KG1 (cell line): Measurements from ENCODE around the gene KHDC4.
"Not testable (repeated sequence)": the region's sequence is repeated elsewhere in the genome, so short reads cannot be mapped to it uniquely, and the experiment has no call there.

Experiments used
- DNase-seq: peaks from one replicate; lab custom pipeline; 2025; lab: John Stamatoyannopoulos, UW

The KHDC4 gene

GRCh38 chr1:155900161-155900560 is 34.1 kb downstream of the KHDC4 start:
- DNase-seq: no peak

DNA sequence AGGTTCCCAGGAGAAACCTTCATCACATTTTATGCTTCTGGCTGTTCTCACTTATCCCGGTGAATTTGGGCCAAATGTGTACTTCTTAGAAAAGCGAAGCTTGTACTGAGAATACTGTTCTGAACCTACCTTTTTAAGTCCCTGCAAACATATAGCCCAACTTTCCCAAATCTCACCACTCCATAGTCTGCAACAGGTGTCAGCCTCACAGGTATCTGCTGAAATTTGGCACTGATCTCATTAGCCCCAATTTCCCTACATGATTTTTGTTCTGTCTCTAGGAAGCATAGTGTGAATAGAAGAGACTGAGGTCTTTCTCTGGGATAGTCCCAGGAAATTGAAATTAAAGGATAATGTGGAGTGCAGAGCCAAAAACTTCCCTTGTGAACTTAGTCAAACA is 34.5 kb downstream of the KHDC4 start:
- DNase-seq: no peak

GRCh38 chr1:155898888-155899287 is 35.3 kb downstream of the KHDC4 start:
- DNase-seq: no peak

DNA sequence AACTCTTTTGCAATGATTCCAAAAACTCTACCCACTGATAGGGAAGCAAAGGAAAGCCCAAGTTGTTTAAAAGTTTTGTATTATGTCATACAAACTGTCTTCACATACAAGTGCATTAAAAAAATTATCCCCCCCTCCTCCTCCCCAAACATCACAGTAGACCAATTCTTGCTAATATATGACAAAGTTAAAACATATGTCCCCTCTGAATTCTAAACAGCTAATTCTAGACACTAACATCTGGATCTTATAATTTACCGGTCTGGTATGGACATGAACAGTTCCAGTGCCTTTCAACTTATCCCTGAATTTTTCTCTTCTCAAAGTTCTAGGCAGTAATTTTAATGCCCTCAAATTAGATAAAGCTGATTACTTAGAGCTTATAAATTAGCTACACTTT is 36.5 kb downstream of the KHDC4 start:
- DNase-seq: no peak

- not testable (repeated sequence) for DNase-seq
Measured at GRCh38 chr1:155896476-155896875, 37.7 kb downstream of the KHDC4 start.

DNA sequence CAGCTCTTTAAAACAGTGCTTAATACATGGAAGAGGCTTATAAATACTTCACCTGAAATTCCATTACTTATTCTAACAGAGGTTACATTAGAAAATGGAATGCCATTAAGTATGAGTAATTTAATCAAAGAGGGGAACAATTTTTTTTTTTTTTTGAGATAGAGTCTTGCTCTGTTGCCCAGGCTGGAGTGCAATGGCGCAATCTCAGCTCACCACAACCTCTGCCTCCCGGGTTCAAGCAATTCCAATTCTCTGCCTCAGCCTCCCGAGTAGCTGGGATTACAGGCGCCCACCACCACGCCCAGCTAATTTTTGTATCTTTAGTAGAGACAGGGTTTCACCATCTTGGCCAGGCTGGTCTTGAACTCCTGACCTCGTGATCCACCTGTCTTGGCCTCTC is 38.6 kb downstream of the KHDC4 start:
- not testable (repeated sequence) for DNase-seq

GRCh38 chr1:155893389-155894142 is 40.6 kb downstream of the KHDC4 start:
- no peak for DNase-seq

- no peak for DNase-seq
Measured at GRCh38 chr1:155892796-155893195, 41.4 kb downstream of the KHDC4 start.

DNA sequence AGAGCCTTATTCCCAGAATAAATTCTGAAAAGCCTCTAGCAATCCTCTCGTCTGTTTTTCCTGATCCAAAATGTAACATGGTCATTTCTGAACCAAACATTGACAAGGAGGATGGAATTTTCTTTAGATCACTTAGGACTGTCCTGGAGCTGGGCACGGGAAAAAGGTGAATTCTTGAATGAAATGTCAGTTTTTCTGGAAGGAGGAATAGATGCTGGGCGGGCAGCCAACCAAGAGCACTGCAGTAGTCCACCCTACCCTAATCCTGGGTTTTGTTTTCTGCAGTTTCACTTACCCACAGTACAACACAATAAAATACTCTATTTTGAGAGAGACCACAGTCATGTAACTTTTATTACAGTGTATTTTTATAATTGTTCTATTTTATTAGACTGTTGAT is 44.0 kb downstream of the KHDC4 start:
- DNase-seq: no peak

DNA sequence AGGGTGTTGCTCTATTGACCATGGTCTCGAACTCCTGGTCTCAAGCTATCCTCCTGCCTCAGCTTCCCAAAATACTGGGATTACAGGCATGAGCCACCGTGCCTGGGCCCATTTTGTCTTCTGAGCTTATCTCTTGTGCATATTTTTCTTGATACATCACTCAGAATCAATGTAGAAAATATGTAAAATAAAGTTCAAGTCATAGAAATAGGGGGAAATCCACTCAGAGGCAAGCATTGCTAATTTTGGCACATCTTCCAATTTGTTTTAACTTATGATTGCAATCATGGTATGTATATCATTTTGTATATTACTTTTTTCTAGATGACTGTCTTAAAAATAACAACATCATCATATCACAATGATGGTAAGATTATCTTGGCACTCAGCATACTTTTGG is 44.6 kb downstream of the KHDC4 start:
- DNase-seq: no peak

GRCh38 chr1:155888481-155888880 is 45.7 kb downstream of the KHDC4 start:
- no peak for DNase-seq

DNA sequence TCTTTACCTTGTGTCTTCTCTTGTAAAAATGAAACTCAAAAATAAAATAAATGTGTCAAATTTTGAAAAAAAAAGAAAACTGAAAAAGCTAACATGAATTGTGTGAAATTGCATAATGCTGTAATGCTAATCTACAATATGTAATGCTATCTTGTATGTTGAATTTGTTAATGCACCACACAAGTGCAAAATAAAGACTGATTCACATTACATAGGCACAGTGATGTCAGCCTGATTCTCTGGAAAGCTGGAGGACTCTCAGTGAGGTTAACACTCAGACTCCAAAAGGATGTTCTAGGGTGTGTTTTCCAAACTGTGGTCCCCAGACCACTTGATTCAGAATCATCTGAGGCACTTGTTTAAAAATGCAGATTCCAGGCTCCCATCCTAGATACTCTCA is 49.2 kb downstream of the KHDC4 start:
- no peak for DNase-seq

DNA sequence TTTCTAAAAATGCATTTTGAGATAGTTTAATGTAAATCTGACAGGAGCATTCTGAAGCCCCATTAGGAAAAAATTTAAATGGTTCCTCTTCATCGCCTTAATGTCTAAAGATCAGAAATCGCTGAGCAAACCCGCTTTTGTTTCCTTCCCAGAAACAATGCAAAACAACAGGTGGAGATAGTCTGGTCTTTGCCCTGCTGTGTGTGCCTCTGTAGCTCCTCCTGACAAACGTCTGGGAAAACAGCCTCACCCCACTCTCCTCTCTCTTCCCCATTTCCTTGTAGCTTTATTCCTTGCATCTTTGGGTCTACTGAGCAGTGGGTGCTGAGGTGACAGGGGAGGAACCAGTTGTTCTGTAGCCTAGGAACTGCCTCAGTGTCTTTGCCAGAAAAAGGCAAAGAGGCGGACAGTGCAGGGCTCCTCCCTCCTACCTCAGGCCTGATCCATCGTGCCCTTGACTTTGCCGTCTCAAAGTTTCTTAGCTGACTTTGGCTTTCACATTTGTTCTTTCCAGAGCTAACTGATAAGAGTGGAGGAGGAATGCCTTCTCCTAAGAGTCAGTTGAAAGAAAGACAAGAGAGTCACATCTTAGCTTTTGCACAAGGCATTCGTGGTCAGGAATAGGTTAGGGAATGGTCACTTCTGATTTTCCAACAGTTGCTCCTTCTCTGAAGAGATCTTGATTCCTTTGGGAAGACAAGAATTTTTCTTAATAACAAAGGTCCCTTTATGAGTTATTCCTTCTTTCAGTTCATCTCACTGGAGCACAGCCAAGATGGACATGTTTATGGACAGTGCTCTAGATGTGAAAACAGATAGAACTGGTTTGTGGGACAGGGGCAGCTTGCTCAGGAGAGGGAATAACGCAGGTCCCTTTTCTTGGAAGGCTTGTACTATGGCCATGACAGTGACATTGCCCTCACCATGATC is 49.9 kb downstream of the KHDC4 start:
- no peak for DNase-seq

DNA sequence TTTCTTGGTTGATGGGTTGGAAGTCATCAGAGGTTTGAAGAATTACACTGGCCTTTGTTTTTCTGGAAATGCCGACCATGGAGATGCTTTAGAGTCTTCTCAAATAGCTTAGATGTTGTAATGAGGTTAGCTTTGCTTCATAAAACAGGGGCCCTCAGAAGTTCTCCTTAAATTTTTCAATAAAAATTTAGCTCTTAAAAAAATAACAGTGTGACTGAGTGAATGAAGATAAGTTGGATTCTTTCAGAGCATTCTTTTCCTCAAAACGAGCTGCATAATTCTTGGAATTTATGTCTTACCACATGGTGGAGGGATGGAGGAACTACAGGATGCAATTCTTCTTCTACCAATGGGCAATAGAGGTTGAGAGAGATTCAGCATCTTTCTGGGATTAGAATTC is 51.4 kb downstream of the KHDC4 start:
- DNase-seq: no peak

GRCh38 chr1:155882235-155882634 is 52.0 kb downstream of the KHDC4 start:
- no peak for DNase-seq

- DNase-seq: no peak
Measured at GRCh38 chr1:155880950-155881349, 53.3 kb downstream of the KHDC4 start.

DNA sequence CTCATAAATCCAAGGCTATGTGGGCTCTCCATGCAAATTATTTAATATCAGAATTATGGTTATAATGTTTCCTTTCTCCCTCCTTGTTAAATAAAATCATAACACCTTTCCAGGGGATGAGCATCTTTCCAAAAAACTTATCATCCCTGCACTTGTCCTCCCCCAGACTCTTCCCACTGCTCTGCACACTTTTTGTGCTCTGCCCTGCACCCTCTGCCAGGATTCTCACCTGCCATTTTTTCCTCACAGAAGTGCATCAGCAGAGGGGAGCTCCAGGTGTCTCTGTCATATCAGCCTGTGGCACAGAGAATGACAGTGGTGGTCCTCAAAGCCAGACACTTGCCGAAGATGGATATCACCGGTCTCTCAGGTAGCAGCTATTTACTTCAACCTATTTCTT is 54.0 kb downstream of the KHDC4 start:
- DNase-seq: no peak

DNA sequence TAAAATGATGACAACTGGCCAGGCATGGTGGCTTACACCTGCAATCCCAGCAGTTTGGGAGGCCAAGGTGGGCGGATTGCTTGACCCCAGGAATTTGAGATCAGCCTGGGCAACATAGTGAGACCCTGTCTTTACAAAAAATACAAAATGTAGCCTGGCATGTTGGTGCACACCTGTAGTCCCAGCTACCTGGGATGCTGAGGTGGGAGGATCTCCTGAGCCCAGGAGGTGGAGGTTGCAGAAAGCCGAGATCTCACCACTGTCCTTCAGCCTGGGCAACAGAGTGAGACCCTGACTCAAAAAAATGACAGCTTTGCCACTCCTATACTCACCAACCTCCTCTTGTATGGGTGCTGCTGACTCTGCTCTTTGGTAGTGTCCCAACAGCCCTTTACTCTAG is 56.3 kb downstream of the KHDC4 start:
- DNase-seq: no peak

DNA sequence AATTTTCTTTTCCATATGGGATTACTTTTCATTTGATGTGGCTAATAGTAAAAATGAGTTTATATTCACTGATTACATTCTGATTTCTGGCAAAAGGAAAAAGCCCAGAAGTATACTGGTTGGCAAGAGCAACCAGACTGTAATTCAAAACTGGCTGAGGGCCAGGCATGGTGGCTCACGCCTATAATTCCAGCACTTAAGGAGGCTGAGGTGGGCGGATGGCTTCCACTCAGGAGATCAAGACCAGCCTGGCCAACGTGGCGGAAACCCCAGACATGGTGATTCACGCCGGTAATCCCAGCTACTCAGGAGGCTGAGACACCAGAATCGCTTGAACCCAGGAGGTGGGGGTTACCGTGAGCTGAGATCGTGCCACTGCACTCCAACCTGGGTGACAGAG is 60.4 kb downstream of the KHDC4 start:
- DNase-seq: no peak

- DNase-seq: no peak
Measured at GRCh38 chr1:155872527-155872926, 61.7 kb downstream of the KHDC4 start.

GRCh38 chr1:155871390-155871789 is 62.8 kb downstream of the KHDC4 start:
- no peak for DNase-seq

DNA sequence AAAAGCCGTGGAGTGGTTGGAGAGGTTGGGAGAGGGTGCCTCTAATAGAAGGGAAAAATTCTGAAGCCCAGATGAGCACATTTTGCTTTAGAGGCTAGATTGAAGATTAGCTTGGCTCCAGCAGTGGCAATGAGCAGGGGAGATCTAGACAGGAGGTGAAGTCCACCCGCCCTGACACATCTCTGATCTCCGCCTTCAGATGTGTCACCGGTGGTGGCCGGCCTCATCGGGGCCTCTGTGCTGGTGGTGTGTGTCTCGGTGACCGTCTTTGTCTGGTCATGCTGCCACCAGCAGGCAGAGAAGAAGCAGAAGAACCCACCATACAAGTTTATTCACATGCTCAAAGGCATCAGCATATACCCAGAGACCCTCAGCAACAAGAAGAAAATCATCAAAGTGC is 66.4 kb downstream of the KHDC4 start:
- no peak for DNase-seq

DNA sequence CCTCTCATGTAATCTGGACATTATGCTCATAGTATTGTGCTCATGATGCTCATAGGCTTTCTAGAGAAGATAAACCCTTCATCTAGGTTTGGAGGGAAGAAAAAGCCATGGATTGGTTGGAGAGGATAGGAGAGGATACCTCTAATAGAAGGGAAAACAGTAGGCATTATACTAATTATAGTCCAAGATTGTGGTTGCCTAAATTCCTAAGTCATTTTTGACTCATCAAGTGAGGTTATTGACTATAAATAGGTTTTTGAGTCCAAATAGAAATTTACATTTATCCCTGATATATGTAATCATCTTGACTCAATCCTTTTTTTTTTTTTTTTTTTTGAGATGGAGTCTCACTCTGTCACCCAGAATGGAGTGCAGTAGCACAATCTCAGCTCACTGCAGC is 69.8 kb downstream of the KHDC4 start:
- no peak for DNase-seq
